Fibroblast of skin of left quadriceps (primary cell): Measurements from ENCODE around the gene ELMO1.
"Not testable (repeated sequence)": the region's sequence is repeated elsewhere in the genome, so short reads cannot be mapped to it uniquely, and the experiment has no call there.

Experiments
- DNase-seq, 2 experiments: peaks; one replicate each; pipeline ENCODE4 v3.0.0-alpha.2; 2013; ENCODE audit warnings: low read depth in 2 of 2

ELMO1 gene

DNA sequence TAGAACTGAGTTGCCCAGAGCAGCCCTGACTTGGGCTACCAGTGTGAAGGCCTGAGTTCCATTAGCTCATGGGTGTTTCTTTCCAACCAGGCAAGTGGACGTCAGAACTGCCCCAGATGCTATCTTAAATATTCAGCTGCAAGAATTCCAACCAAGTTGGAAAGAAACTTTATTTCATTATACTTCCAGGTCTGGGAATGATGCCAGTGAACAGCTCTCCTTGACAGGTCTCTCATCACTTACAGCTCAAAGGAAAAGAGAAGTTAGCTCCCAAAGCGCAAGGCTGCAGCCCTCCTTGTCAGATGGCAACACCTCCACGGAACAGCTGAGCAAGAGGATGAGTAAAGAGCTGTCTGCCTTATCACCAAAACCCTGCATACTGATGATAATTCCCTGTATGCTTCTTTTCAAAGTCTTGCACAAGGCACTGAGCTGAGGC lies 468.8 kb downstream of the ELMO1 start:
- DNase-seq: no peak

- no peak for DNase-seq
Measured at GRCh38 chr7:36978461-36978860, 470.2 kb downstream of the ELMO1 start.

DNA sequence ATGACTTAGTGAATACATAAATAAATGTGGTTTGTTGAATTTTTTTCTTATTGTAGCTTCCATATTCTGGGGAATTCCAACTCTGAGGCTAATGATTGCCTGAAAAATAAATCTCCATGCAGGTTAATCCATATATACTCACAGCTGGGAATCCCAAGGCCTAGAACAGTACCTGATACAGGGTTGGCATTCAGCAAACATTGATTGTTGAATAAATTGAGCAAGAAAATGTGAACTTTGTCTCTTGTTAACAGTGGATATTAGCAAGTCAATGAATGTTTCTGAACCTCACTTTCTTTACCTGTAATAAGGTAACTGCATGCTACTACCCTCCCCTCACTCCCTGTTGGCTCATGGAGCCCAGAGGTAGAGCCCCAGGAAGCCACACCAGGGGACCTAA lies 470.8 kb downstream of the ELMO1 start:
- no peak for DNase-seq

DNA sequence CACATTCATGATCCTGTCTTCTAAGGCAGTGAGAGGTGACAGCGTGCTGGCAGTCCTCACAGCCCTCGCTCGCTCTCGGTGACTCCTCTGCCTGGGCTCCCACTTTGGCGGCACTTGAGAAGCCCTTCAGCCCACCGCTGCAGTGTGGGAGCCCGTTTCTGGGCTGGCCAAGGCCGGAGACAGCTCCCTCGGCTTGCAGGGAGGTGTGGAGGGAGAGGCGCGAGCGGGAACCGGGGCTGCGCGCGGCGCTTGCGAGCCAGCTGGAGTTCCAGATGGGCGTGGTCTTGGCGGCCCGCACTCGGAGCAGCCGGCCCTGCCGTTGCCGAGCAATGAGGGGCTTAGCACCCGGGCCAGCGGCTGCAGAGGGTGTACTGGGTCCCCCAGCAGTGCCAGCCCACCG lies 475.1 kb downstream of the ELMO1 start:
- not testable (repeated sequence) for DNase-seq

GRCh38 chr7:36972140-36972518 lies 476.5 kb downstream of the ELMO1 start:
- no peak for DNase-seq

GRCh38 chr7:36971515-36972139 lies 477.0 kb downstream of the ELMO1 start:
- no peak for DNase-seq

DNA sequence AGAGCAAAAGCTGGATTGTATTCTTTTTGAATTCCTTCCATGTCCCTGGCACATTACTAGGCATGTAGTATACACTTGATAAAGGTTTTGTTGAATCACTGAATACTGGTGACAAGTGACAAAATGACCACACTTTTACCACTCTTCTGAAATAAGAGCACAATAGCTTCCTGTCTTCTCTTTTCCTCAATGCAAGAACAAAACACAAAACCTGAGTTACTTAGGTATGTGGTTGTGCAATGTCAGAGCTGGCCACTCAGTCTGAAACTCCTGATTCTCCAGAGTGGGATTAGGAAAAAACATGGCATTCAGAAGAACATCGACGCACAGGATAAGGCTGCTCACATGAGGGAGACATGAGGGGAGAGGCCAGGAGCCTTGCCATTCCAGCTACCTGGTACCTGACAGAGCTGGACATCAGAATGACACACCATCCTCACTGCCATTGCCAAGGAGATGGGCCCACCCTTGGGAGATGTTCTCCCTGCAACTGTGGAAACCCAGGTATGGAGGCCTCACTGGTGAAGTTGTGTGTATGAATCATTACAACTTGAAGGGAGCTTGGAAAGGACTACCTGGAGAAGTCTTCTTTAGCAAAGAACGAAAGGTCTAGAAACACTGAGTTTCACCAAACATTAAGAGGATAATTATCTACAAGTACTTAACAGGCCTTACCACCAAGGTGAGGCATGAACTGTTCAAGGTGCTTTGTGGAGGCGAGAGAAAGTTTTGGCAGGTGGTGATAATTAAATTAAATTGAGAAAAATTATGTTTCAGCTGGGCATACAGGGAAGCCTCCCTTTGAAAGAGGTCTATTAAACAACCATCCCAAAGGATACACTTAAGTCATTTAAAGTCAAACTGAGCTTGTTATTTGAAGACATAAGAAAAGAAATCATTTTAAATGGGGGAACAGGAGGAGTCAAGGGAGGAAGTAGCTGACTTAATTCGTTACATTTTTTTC lies 477.8 kb downstream of the ELMO1 start:
- no peak for DNase-seq

GRCh38 chr7:36969376-36969775 lies 479.3 kb downstream of the ELMO1 start:
- DNase-seq: no peak

DNA sequence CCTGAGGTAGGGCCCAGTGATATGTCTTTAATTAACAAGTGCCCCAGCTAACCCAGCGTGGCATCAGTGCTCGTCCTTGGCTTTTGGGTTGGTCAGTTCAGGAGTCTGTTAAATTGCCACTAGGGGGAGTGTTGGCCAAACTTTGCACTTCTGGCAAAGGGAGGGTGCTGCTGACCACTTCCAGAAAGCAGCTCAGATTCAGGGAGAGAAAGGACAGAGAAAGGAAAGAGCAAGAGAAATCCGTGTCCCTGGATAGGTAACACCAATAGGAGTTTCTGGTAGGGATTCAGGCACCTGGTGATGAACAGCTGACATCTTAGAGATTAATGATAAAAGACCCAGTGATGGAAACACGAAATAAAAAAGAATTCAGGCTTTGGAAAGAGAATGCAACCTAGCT lies 481.3 kb downstream of the ELMO1 start:
- peak; percentile 13 to 18 for DNase-seq

DNA sequence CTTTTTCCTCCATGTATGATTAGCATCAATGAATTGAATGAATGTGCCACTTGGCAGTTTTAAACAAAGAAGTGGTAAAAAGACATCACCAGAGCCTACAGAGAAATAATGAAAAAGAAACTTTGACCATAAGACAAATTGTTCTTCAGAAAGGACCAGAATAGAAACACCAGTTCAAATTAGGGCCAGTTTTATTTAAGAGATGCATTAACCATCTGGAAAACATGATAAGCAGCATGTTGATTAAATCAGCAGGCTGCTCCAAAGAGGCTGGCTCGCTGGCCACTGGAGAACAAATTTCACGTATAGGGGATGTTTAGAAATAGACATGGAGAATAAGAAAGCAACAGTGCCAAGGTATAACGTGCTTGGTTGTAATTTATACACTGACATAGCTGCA lies 482.0 kb downstream of the ELMO1 start:
- DNase-seq: no peak

- no peak for DNase-seq
Measured at GRCh38 chr7:36966039-36966438, 482.6 kb downstream of the ELMO1 start.

DNA sequence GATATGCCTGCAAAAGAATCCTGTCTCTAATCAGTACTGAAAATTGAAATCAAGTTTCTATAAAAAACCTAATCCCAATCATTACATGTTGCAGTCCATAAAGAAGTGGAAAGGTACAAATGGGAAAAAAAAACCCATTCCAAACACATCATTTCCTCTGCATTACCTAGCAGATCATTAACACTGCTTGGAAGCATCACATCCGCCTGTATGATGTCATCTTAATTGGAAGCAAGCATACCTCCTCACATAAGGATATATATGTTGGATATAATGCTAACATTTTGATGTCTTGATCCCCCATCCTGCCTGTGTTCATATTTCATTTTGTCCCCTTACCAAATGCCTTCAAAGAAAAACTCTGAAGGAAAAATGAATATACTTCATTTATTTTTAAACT lies 483.0 kb downstream of the ELMO1 start:
- no peak for DNase-seq

GRCh38 chr7:36964297-36964696 lies 484.4 kb downstream of the ELMO1 start:
- DNase-seq: no peak

- DNase-seq: no peak
Measured at GRCh38 chr7:36962367-36962766, 486.3 kb downstream of the ELMO1 start.

- DNase-seq: no peak
Measured at GRCh38 chr7:36961693-36962092, 487.0 kb downstream of the ELMO1 start.

DNA sequence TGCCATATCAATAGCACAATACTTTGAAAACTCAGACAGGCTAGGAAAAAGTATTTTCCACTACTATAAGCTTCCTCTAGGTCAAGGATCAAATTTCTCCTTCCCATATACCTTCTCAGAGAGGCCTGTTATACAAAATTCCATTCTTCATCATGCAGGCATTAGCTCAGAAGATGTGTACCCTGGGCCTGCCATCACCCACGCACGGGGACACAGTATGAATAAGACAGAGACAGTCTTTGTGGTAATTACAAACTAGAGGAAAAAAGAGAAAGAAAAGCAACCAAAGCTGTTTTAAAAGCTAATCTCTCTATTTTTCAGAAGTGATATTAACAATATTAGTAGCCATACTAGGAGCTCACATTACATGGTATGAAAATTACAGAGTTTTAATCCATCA lies 487.6 kb downstream of the ELMO1 start:
- no peak for DNase-seq

DNA sequence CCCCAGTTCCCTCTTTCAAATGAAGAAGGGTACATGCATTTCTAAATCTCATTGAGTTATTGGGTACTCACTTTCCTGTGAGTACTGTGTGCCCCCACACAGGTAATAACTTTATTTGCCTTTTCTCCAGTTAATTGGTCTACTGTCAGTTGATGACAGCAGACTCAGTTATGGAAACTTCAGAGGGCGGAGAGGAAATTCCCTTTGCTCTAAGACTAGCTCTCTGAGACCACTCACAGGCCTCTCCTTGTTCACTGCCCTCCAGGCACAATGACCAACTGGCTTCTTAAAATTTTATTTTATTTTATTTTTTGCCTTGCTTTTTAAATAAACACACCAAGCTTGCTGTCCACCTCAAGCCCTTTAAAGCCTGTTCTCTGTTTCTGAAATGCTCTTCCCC lies 488.6 kb downstream of the ELMO1 start:
- no peak for DNase-seq

DNA sequence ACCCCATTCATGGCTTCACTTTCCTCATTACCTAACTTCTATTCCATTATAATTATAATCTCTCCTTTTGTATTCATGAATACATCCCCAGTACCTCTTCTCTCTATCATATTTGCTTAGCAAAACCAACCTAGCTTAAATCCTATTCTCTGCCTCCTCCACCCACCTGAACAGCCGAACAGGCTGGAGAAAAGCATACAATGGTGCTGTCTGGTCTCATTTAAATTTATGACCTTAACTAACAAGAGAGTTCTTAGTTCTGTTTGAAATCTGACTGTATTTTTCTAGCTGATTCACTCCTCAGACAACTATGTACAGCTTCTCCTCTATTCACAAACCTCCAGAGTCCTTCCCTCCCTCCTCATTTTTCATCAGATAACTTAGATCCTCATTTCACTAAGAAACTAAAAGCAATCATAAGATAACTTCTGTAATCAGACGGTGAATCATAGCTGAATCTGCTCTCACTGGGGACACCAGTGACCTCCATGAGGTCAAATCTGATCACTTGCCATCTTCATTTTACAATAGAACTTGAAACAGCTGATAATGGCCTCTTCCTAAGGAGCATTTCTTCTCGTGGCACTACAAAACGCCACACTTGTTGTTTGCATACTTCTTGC lies 490.4 kb downstream of the ELMO1 start:
- no peak for DNase-seq

DNA sequence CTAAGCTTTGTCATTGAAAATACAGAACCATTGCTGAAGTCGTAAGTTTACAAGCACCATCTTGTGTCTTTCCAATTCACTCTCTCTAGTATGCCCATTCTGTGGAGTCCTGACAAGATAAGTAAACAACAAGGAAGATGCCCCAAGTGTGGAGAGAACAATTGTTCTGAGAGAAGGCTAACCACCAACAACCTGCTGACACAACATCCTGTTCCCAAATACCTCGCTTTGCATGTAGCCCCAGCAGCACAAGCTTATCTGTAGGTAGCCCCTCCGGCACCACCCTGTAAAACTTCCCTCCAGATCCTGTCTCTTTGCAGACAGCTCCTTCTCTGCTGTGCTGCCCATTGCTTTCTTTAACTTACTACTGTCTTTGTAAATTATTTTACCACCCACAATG lies 491.0 kb downstream of the ELMO1 start:
- no peak for DNase-seq

- no peak for DNase-seq
Measured at GRCh38 chr7:36956814-36957213, 491.9 kb downstream of the ELMO1 start.

DNA sequence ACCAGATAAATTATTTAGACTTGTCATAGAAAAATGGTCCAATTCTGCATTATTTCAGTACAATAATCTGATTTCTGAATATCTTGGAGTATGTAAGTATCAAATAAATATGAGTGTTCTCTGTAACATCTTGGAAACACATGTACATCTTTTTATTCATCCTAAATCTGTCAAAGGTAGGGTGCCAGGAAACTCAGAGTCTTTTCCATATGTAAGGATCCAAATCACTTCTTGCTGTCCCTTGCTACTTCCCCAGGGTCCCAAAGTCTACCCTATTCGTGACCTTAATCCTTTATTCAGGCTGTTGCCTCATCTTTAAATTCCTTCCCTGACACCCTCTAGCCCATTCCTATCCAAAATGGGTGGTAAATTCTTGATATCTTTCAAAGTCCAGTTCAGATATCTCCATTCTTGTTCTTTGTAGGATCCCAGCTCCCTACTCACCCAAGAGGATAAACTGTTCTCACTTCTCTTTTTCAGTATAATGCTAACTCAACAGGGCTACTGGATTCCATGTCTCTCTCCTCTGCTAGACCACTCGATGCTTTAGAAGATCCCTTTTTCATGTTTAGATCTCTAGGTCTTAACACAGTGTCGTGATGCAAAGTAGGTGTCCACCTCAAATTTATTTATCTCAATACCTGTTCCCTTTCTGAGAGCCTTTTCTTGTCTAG lies 493.1 kb downstream of the ELMO1 start:
- no peak for DNase-seq

- DNase-seq: no peak
Measured at GRCh38 chr7:36951257-36951697, 497.4 kb downstream of the ELMO1 start.
